Measurements from ENCODE around the gene AATK. TPM values are rescaled to one million over a fixed set of nuclear protein-coding genes. Genes with fewer than 3 reads are reported as not detected.

AATK gene
- total and polyA plus RNA-seq, 2 donors (not counting 3 experiments of a cell fraction or from before 2014, with no cell fraction given): 0.69 to 1.00 TPM

DNA sequence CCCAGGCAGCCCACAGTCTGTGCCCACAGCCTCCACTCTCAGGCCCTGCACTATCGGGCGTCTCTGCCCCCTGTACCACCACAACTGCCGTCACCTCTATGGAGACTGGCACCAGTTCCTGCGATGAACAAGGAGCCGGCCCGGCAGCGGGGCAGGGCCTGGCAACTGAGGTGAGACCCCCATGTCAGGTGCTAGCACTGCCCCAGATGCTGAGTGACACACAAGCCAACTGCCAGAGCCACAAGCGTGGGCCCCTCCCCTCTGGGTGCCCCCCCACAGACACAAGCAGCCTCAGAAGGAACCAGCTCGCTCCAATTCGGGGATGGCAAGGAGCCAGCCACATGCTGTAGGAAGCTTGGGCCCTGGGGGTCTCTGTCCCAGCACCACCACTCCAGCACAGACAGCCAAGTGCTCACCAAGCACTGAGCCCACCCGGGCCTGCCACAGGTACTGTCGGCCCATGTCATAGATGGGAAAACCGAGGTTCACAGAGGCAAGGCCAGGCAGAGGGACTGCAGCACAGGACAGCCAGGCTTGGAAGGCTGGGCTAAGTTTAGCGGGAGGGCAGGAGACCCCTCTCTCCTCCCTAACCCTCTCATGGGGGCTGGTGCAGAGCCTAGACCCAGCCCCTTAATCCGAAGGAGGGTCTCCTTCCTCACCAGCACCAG lies 2.2 kb downstream of the AATK start:
- H3K27ac ChIP-seq (ENCODE audit: insufficient read depth, low read depth, low read length): no peak overlapping the region
- H3K4me1 ChIP-seq (ENCODE audit: control insufficient read depth, extremely low read depth, insufficient read depth, low read length): peaks cover 4% of the 10 kb centered on the region
- H3K36me3 ChIP-seq (ENCODE audit: control insufficient read depth in 2 of 2, extremely low read depth in 1 of 2, insufficient read depth in 2 of 2, low read length in 2 of 2): no peaks in the 10 kb centered on the region
- dilution Hi-C loops (cut with MboI; ENCODE audit: extremely low pct_ligation_motif_present, low sequenced_read_pairs) (no loop called here), intact Hi-C loops (cut with micrococcal nuclease) (no loop called here)
- H3K9me1 ChIP-seq (replicated peaks; ENCODE audit: control insufficient read depth, extremely low read depth, insufficient read depth, low read length): no peaks in the 10 kb centered on the region
- H3K4me3 ChIP-seq (replicated peaks in 1 of 3; ENCODE audit: insufficient read depth in 1 of 3, low read depth in 1 of 3, low read length in 3 of 3): no peak overlapping the region
- FAIRE-seq (no peak), DNase-seq (ENCODE audit: low read depth, low spot score) (no peak)
- no peak overlapping the region for H3K4me2 ChIP-seq (ENCODE audit: insufficient read depth, low read length)
- H3K9me3 ChIP-seq (replicated peaks; ENCODE audit: control insufficient read depth, insufficient read depth, low read length): no peaks in the 10 kb centered on the region
- BruUV-seq (replicated peaks): no TSS peak
- POLR2A ChIA-PET: no interaction called here
- H2AFZ ChIP-seq (ENCODE audit: low read depth, low read length): no peak overlapping the region
- no peak overlapping the region for H3K9ac ChIP-seq (replicated peaks; ENCODE audit: extremely low read depth, insufficient read depth, low read length)
- H4K20me1 ChIP-seq (replicated peaks; ENCODE audit: control insufficient read depth, extremely low read depth, insufficient read depth, low read length): no peaks in the 10 kb centered on the region
- CTCF ChIA-PET: interaction anchor here (1.1 kb wide), 1 partner anchor 37 kb away, joined by 4 read pairs; no protein-coding TSS in a partner anchor
- TF ChIP-seq JUN (IDR thresholded peaks at IDR 0.05; ENCODE audit: borderline replicate concordance, insufficient read depth, insufficient read length, low read depth): no peak
- TF ChIP-seq MAX (IDR thresholded peaks at IDR 0.05; ENCODE audit: insufficient read depth, insufficient read length): no peak
- TF ChIP-seq EZH2 (IDR thresholded peaks at IDR 0.05; ENCODE audit: borderline replicate concordance, low read depth, low read length, severe bottlenecking): no peak
- no peak for TF ChIP-seq GATA2 (IDR thresholded peaks at IDR 0.05; ENCODE audit: insufficient read depth, insufficient read length, low read depth, low read length)
- TF ChIP-seq MYC (IDR thresholded peaks at IDR 0.05; ENCODE audit: low read depth, low read length): no peak
- TF ChIP-seq, protein P1, sequence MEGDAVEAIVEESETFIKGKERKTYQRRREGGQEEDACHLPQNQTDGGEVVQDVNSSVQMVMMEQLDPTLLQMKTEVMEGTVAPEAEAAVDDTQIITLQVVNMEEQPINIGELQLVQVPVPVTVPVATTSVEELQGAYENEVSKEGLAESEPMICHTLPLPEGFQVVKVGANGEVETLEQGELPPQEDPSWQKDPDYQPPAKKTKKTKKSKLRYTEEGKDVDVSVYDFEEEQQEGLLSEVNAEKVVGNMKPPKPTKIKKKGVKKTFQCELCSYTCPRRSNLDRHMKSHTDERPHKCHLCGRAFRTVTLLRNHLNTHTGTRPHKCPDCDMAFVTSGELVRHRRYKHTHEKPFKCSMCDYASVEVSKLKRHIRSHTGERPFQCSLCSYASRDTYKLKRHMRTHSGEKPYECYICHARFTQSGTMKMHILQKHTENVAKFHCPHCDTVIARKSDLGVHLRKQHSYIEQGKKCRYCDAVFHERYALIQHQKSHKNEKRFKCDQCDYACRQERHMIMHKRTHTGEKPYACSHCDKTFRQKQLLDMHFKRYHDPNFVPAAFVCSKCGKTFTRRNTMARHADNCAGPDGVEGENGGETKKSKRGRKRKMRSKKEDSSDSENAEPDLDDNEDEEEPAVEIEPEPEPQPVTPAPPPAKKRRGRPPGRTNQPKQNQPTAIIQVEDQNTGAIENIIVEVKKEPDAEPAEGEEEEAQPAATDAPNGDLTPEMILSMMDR (IDR thresholded peaks at IDR 0.05; ENCODE audit: extremely low read depth in 1 of 2, insufficient read depth in 1 of 2, low read depth in 1 of 2, low read length in 2 of 2): no peak
- no peak for TF ChIP-seq POLR2AphosphoS5 (IDR thresholded peaks at IDR 0.05; ENCODE audit: insufficient read depth, low read depth, low read length)
- TF ChIP-seq POLR2A (IDR thresholded peaks at IDR 0.05; ENCODE audit: low read depth, low read length): no peak
- no peak for TF ChIP-seq FOS (IDR thresholded peaks at IDR 0.05; ENCODE audit: borderline replicate concordance, insufficient read depth, low read length)
- peaks cover 5 to 6% of the 10 kb centered on the region in 2 experiments for H3K27me3 ChIP-seq (ENCODE audit: control insufficient read depth in 2 of 2, insufficient read depth in 2 of 2, low read length in 2 of 2)
- H3K79me2 ChIP-seq (ENCODE audit: control insufficient read depth, insufficient read depth, low read length): no peaks in the 10 kb centered on the region

Data from endothelial cell of umbilical vein (primary cell).